Subcutaneous abdominal adipose tissue (tissue), 5 donors: ENCODE measurements around the gene TP53I13.

Source experiments
- H3K27ac ChIP-seq: one replicate; pipeline ENCODE4 v1.7.0; 2013; ENCODE audit warnings: low read depth, mild to moderate bottlenecking, inconsistent platforms, low read length, moderate library complexity
- H3K27me3 ChIP-seq, 5 donors: one replicate each; pipeline ENCODE4 v1.7.0; 2013; ENCODE audit warnings: low read length in 5 of 5, inconsistent platforms in 1 of 5; ENCODE audit not compliant: control insufficient read depth in 5 of 5, insufficient read depth in 4 of 5
- H3K36me3 ChIP-seq, 5 donors: one replicate each; pipeline ENCODE4 v1.7.0; 2013; ENCODE audit warnings: low read length in 5 of 5; ENCODE audit not compliant: control insufficient read depth in 5 of 5, insufficient read depth in 5 of 5
- H3K4me1 ChIP-seq, 5 donors: one replicate each; pipeline ENCODE4 v1.7.0; 2013; ENCODE audit warnings: low read length in 5 of 5, mild to moderate bottlenecking in 3 of 5, moderate library complexity in 1 of 5; ENCODE audit not compliant: control insufficient read depth in 5 of 5, insufficient read depth in 5 of 5
- H3K4me3 ChIP-seq, 5 donors: one replicate each; pipeline ENCODE4 v1.7.0; 2013; ENCODE audit warnings: low read length in 5 of 5, low read depth in 1 of 5
- H3K9ac ChIP-seq, 5 donors: one replicate each; pipeline ENCODE4 v1.7.0; 2013; ENCODE audit warnings: low read length in 5 of 5, mild to moderate bottlenecking in 4 of 5, moderate library complexity in 3 of 5
- H3K9me3 ChIP-seq, 5 donors: one replicate each; pipeline ENCODE4 v1.7.0; 2013; ENCODE audit warnings: low read length in 5 of 5; ENCODE audit not compliant: control insufficient read depth in 5 of 5
- donor health status: healthy.
- donor health status: healthy.
- donor health status: healthy.
- donor health status: healthy.
- donor health status: healthy.

The TP53I13 gene

GRCh38 chr17:29621751-29622194, 53.3 kb downstream of the TP53I13 start:
- peaks cover 3 to 44% (median 39%) of the 10 kb centered on the region in 5 donors for H3K4me1 ChIP-seq

More at GRCh38 chr17:29621751-29622194, 53.3 kb downstream of the TP53I13 start:
- Histone ChIP-seq H3K36me3 (no peaks in the 10 kb centered on the region), H3K9ac (peak overlapping the region in 1 of 5 donors; percentile 60), H3K27me3 (peaks cover 0 to 5% (median 0%) of the 10 kb centered on the region in 5 donors), H3K9me3 (no peaks in the 10 kb centered on the region), H3K4me3 (peak overlapping the region; percentile 31 to 78 (median 69)), H3K27ac (no peak overlapping the region)
